OCI-LY1 (cell line): Measurements from ENCODE around the gene MAP2.

Experiments
- H2AFZ ChIP-seq: fragments of 200-600 bp; sonication (generic), shearing (Covaris generic); 2 replicates; pipeline ENCODE4 v1.6.0; 2014; ENCODE audit warnings: antibody characterized with exemption, mild to moderate bottlenecking, low read length
- H3F3A ChIP-seq: fragments of 200-600 bp; sonication (generic), shearing (Covaris generic); 2 replicates; pipeline ENCODE4 v1.6.0; 2014; ENCODE audit warnings: mild to moderate bottlenecking, antibody characterized with exemption, low read length, moderate library complexity; ENCODE audit not compliant: insufficient read depth
- H3K27ac ChIP-seq: fragments of 200-600 bp; sonication (generic); 2 replicates; pipeline ENCODE4 v1.5.1; 2014; ENCODE audit warnings: low read length, mixed run types, mild to moderate bottlenecking, low read depth; ENCODE audit not compliant: poor library complexity, severe bottlenecking
- H3K27me3 ChIP-seq: fragments of 200-600 bp; sonication (generic); 2 replicates; pipeline ENCODE4 v1.6.0; 2014; ENCODE audit warnings: antibody characterized with exemption, mild to moderate bottlenecking, low read length, moderate library complexity; ENCODE audit not compliant: insufficient read depth
- H3K36me3 ChIP-seq: fragments of 200-600 bp; sonication (generic); 2 replicates; pipeline ENCODE4 v1.6.1; 2014; ENCODE audit warnings: mild to moderate bottlenecking, antibody characterized with exemption, low read length, moderate library complexity, mixed read lengths; ENCODE audit not compliant: insufficient read depth
- H3K4me1 ChIP-seq: fragments of 200-600 bp; sonication (generic); 2 replicates; pipeline ENCODE4 v1.5.1; 2014; ENCODE audit warnings: mild to moderate bottlenecking, low read length, moderate library complexity; ENCODE audit not compliant: insufficient read depth, severe bottlenecking
- H3K4me2 ChIP-seq: fragments of 200-600 bp; sonication (generic), shearing (Covaris generic); 2 replicates; pipeline ENCODE4 v1.6.1; 2014; ENCODE audit warnings: low read length
- H3K4me3 ChIP-seq: fragments of 200-600 bp; sonication (generic); 2 replicates; pipeline ENCODE4 v1.5.1; 2014; ENCODE audit warnings: low read length, low read depth, mild to moderate bottlenecking, mixed read lengths; ENCODE audit not compliant: poor library complexity, severe bottlenecking
- H3K79me2 ChIP-seq: fragments of 200-600 bp; shearing (Covaris generic); 2 replicates; pipeline ENCODE4 v1.6.1; 2016; ENCODE audit warnings: mixed run types, low read length, mixed read lengths; ENCODE audit not compliant: insufficient read depth
- H3K9ac ChIP-seq: fragments of 200-600 bp; sonication (generic), shearing (Covaris generic); 2 replicates; pipeline ENCODE4 v1.6.1; 2014; ENCODE audit warnings: mild to moderate bottlenecking, low read length, mixed read lengths
- H3K9me2 ChIP-seq: fragments of 200-600 bp; sonication (generic), shearing (Covaris generic); 2 replicates; pipeline ENCODE4 v1.6.1; 2014; ENCODE audit warnings: low read depth, mild to moderate bottlenecking, low read length, mixed read lengths
- H3K9me3 ChIP-seq: fragments of 200-600 bp; shearing (Covaris generic); 2 replicates; pipeline ENCODE4 v1.6.1; 2014; ENCODE audit warnings: low read length, mixed read lengths
- H4K20me1 ChIP-seq: fragments of 200-600 bp; sonication (generic), shearing (Covaris generic); 2 replicates; pipeline ENCODE4 v1.6.0; 2016; ENCODE audit warnings: mild to moderate bottlenecking, low read length; ENCODE audit not compliant: insufficient read depth
- EZH2 ChIP-seq: fragments of 200-600 bp; sonication (generic), shearing (Covaris generic); IDR thresholded peaks from 2 replicates; pipeline ENCODE4 v1.8.0; 2017; ENCODE audit warnings: borderline replicate concordance, mixed run types, mild to moderate bottlenecking, antibody characterized with exemption, low read length, moderate library complexity, mixed read lengths
- TF ChIP-seq, protein P1 (sequence below): fragments of 200-600 bp; sonication (generic), shearing (Covaris generic); IDR thresholded peaks from 2 replicates; pipeline ENCODE4 v1.5.1; 2017; ENCODE audit warnings: mild to moderate bottlenecking, antibody characterized with exemption, low read length, moderate library complexity, mixed read lengths

MAP2 gene

DNA sequence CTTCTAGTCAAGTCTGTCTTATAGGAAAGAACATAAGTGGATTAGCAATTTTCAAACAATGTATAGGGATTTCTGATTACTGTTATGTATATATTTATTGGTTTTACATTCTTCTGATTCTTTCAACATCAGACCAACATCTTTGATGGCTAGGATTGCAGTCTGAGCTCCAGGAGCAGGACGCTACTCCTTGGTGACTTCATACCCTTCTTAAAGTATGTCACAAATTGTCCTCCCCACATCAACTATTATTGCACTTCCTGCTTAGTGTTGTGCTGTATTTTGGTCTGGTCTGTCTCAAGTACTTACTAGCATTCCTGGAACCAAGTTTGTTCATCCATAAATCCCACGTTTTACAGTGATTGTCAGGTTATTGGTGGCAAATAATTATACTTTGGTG is 49.0 kb downstream of the MAP2 start:
- Histone ChIP-seq H2AFZ (no peak overlapping the region), H3F3A (no peaks in the 10 kb centered on the region), H3K9ac (no peak overlapping the region), H3K9me2 (no peaks in the 10 kb centered on the region), H3K27me3 (no peaks in the 10 kb centered on the region), H3K4me3 (no peak overlapping the region), H4K20me1 (no peaks in the 10 kb centered on the region), H3K9me3 (no peaks in the 10 kb centered on the region), H3K36me3 (no peaks in the 10 kb centered on the region), H3K79me2 (no peaks in the 10 kb centered on the region), H3K4me2 (no peak overlapping the region), H3K27ac (no peak overlapping the region), H3K4me1 (peaks cover 26% of the 10 kb centered on the region)
- TF ChIP-seq, protein P1, sequence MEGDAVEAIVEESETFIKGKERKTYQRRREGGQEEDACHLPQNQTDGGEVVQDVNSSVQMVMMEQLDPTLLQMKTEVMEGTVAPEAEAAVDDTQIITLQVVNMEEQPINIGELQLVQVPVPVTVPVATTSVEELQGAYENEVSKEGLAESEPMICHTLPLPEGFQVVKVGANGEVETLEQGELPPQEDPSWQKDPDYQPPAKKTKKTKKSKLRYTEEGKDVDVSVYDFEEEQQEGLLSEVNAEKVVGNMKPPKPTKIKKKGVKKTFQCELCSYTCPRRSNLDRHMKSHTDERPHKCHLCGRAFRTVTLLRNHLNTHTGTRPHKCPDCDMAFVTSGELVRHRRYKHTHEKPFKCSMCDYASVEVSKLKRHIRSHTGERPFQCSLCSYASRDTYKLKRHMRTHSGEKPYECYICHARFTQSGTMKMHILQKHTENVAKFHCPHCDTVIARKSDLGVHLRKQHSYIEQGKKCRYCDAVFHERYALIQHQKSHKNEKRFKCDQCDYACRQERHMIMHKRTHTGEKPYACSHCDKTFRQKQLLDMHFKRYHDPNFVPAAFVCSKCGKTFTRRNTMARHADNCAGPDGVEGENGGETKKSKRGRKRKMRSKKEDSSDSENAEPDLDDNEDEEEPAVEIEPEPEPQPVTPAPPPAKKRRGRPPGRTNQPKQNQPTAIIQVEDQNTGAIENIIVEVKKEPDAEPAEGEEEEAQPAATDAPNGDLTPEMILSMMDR, result no peak
- TF ChIP-seq EZH2, result no peak

- H3K9me2 ChIP-seq, result no peaks in the 10 kb centered on the region
- no peaks in the 10 kb centered on the region for H3K79me2 ChIP-seq
- H3K36me3 ChIP-seq, result no peaks in the 10 kb centered on the region
- H3K9ac ChIP-seq, result no peak overlapping the region
- H4K20me1 ChIP-seq, result no peaks in the 10 kb centered on the region
- H3K27ac ChIP-seq, result no peak overlapping the region
- no peak overlapping the region for H2AFZ ChIP-seq
- TF ChIP-seq, protein P1, result no peak
- no peak for TF ChIP-seq EZH2
- H3K4me3 ChIP-seq, result no peak overlapping the region
- no peaks in the 10 kb centered on the region for H3K9me3 ChIP-seq
- H3K4me1 ChIP-seq, result peaks cover 26% of the 10 kb centered on the region
- no peaks in the 10 kb centered on the region for H3K27me3 ChIP-seq
- no peaks in the 10 kb centered on the region for H3F3A ChIP-seq
- no peak overlapping the region for H3K4me2 ChIP-seq
Observed at GRCh38 chr2:209473930-209474419, 50.1 kb downstream of the MAP2 start.

DNA sequence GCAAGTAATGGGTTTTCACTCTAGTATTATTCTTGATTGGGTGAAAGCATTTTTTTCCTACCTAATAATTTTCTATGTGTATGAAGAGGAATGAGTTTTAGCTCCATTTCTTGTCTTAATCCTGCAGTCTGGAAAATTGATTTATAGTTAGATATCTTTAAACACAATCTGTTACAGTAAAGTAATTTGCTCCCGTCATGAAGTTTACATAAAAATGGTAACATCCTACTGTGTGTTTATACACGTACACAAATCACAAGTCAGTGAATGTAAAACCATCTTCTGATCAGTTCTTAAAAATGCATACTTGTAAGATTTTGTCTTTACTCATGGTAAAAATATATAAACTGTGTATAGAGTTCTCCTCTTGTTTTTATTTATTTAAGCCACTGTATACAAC is 51.1 kb downstream of the MAP2 start:
- no peak overlapping the region for H3K4me3 ChIP-seq
- no peaks in the 10 kb centered on the region for H3K27me3 ChIP-seq

More for the DNA sequence above, 51.1 kb downstream of the MAP2 start:
- Histone ChIP-seq H4K20me1 (no peaks in the 10 kb centered on the region), H3K79me2 (no peaks in the 10 kb centered on the region), H3K9ac (no peak overlapping the region), H3K36me3 (no peaks in the 10 kb centered on the region), H3F3A (no peaks in the 10 kb centered on the region), H2AFZ (no peak overlapping the region), H3K27ac (no peak overlapping the region), H3K9me2 (no peaks in the 10 kb centered on the region), H3K9me3 (no peaks in the 10 kb centered on the region), H3K4me1 (peaks cover 26% of the 10 kb centered on the region), H3K4me2 (no peak overlapping the region)
- TF ChIP-seq, protein P1, result no peak
- TF ChIP-seq EZH2, result no peak
